Right lobe of liver (tissue), 6 donors: Measurements from ENCODE around the gene AJAP1. TPM values are rescaled to one million over a fixed set of nuclear protein-coding genes. Genes with fewer than 3 reads are reported as not detected.
A peak's percentile ranks its signal among the peaks of the same experiment; 100 is the strongest.

Experiments used
- ATAC-seq, 4 donors: fragments of 200-7000 bp; cut with Tn5 transposase; one replicate each; pipeline ENCODE4 v1.9.1; 2020; ENCODE audit warnings: mild to moderate bottlenecking in 4 of 4, moderate library complexity in 4 of 4
- DNase-seq, 3 donors: peaks; one replicate each; pipeline ENCODE4 v3.0.0-alpha.2; 2020
- H3K27ac ChIP-seq, 3 donors: fragments of 200-600 bp; one replicate each; pipeline ENCODE4 v1.8.0; 2022
- H3K27me3 ChIP-seq, 2 donors: fragments of 200-600 bp; one replicate each; pipeline ENCODE4 v1.8.0; 2022
- H3K36me3 ChIP-seq, 4 donors: fragments of 200-600 bp; sonication (generic) in 1 of 4; one replicate each; pipeline versions ENCODE4 v1.5.1 to v1.8.0; 2017 to 2022; ENCODE audit warnings: control low read depth in 1 of 4
- H3K4me1 ChIP-seq, 4 donors: fragments of 200-600 bp; sonication (generic) in 1 of 4; one replicate each; pipeline versions ENCODE4 v1.5.1 to v1.8.0; 2017 to 2022; ENCODE audit warnings: control low read depth in 1 of 4
- H3K4me3 ChIP-seq, 3 donors: fragments of 200-600 bp; one replicate each; pipeline ENCODE4 v1.8.0; 2022
- H3K9me3 ChIP-seq, 4 donors: fragments of 200-600 bp; sonication (generic) in 1 of 4; one replicate each; pipeline versions ENCODE4 v1.5.1 to v1.8.0; 2017 to 2022; ENCODE audit warnings: control low read depth in 1 of 4
- POLR2A ChIP-seq: fragments of 450-650 bp; IDR thresholded peaks from one replicate; pipeline ENCODE4 v1.6.1; 2017; ENCODE audit warnings: antibody characterized with exemption, mild to moderate bottlenecking
- WGBS: methylation state at CpG from one replicate; pipeline ENCODE4 v1.1.6; 2018; ENCODE audit warnings: low coverage, low lambda C conversion rate; ENCODE audit not compliant: insufficient coverage; ENCODE audit errors: missing lambda C conversion rate; 5-methylcytosine and 5-hydroxymethylcytosine counted together
- intact Hi-C, 2 donors: fragments of 100-400 bp; cut with DNase I; formaldehyde crosslinking; loops; one replicate each; pipeline versions ENCODE4 v1.11.2 to v1.14.1; 2022
- total RNA-seq, 6 experiments: library from RNA; depleted of rRNA in 2 of 6; stranded (reverse); fragments of >200 nt in 2 of 6; fragmentation: NEBNext Ultra II Directional in 3 of 6; extraction: Animal tissue kit (Norgen Biotek cat#: 25700) in 3 of 6; gene quantifications; one replicate each; pipeline versions ENCODE4 v1.1.0 to v1.2.4, GENCODE V29; 2016 to 2023
- TF ChIP-seq, protein P1 (sequence below), 4 donors: fragments of 200-600 bp in 3 of 4; fragments of 450-650 bp in 1 of 4; IDR thresholded peaks; one replicate each; pipeline versions ENCODE4 v1.5.1 to v1.8.0; 2016 to 2022; ENCODE audit warnings: antibody characterized with exemption in 4 of 4, mild to moderate bottlenecking in 2 of 4
- donor health status: DM: no; HTN: yes; CAD: no.
- donor health status: DM: no; HTN: no; CAD: no.
- donor health status: DM: no; HTN: no; CAD: no.
- donor health status: DM: no; HTN: yes; CAD: no.
- donor health status: DM: no; HTN: yes; CAD: no.

The AJAP1 gene
- total RNA-seq, 6 experiments from 2014 or later: 0.06 to 0.35 (median 0.13) TPM

DNA sequence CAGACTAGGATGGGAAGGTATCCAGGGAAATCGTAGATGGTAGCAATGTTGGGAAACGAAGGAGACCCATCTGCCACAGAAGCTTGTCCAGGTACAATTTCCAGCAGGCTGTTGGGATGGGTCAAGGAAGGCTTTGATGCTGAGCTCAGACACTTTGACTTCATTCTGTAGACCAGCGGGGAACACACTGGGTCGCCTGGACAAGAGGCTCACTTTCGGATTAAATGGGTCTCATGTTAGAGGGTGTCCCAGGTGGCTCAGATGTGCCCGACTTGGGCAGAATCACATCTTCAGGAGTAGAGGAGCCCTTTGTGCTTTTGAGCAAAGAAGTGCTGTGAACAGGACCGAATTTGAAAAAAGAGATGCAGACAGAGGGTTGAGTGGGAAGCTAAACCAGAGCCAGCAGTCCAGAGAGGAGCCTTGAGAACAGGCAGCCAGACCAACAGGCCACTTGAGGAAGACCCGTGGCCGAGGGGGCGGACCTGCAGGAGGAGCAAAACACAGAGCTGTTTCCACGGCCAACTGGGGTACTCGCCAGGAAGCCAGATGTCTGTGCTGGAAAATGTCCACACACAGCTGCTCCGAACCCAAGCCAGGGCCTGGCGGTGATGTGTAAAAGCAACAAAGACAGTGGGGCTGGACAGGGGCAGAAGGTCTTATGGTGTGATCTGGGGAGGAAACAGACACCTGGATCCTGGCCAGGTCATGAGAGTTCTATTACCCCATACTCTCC, 146.9 kb downstream of the AJAP1 start:
- H3K27me3 ChIP-seq: no peaks in the 10 kb centered on the region
- ATAC-seq: peak in 1 of 4 donors; percentile 24
- no peak overlapping the region for H3K27ac ChIP-seq
- H3K9me3 ChIP-seq: no peaks in the 10 kb centered on the region
- no peak overlapping the region for H3K4me3 ChIP-seq
- H3K4me1 ChIP-seq: no peaks in the 10 kb centered on the region
- no peaks in the 10 kb centered on the region for H3K36me3 ChIP-seq
- intact Hi-C loops: no loop called here
- DNase-seq: no peak
- TF ChIP-seq, protein P1, sequence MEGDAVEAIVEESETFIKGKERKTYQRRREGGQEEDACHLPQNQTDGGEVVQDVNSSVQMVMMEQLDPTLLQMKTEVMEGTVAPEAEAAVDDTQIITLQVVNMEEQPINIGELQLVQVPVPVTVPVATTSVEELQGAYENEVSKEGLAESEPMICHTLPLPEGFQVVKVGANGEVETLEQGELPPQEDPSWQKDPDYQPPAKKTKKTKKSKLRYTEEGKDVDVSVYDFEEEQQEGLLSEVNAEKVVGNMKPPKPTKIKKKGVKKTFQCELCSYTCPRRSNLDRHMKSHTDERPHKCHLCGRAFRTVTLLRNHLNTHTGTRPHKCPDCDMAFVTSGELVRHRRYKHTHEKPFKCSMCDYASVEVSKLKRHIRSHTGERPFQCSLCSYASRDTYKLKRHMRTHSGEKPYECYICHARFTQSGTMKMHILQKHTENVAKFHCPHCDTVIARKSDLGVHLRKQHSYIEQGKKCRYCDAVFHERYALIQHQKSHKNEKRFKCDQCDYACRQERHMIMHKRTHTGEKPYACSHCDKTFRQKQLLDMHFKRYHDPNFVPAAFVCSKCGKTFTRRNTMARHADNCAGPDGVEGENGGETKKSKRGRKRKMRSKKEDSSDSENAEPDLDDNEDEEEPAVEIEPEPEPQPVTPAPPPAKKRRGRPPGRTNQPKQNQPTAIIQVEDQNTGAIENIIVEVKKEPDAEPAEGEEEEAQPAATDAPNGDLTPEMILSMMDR (IDR thresholded peaks at IDR 0.05): no peak
- no peak for TF ChIP-seq POLR2A
- 46% methylated on average over 11 of the region's 14 CpGs for WGBS

DNA sequence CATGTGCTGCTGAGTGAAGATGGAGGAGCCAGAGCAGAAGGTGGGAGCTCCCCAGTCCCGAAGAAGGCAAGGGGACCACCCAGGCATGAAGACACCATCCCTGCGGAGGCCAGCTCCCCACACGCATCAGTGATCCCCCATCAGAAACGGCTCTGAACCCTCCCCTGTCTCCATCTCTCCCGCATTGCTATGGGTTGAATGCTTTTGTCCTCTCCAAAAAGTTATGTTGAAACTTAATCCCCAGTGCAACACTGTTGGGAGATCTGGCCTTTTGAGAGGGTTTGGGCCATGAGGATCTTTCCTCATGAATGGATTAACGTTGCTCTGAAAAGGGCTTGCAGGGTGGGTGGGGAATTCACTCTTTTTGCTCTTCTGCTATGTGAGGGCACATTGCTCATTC, 147.6 kb downstream of the AJAP1 start:
- DNase-seq (no peak), ATAC-seq (no peak)
- H3K4me3 ChIP-seq: no peak overlapping the region
- no peaks in the 10 kb centered on the region for H3K4me1 ChIP-seq
- no peaks in the 10 kb centered on the region for H3K36me3 ChIP-seq
- 45% methylated on average over 4 of the region's 6 CpGs for WGBS
- H3K9me3 ChIP-seq: no peaks in the 10 kb centered on the region
- H3K27me3 ChIP-seq: no peaks in the 10 kb centered on the region
- intact Hi-C loops: no loop called here
- TF ChIP-seq, protein P1 (IDR thresholded peaks at IDR 0.05): no peak
- no peak for TF ChIP-seq POLR2A
- H3K27ac ChIP-seq: no peak overlapping the region

DNA sequence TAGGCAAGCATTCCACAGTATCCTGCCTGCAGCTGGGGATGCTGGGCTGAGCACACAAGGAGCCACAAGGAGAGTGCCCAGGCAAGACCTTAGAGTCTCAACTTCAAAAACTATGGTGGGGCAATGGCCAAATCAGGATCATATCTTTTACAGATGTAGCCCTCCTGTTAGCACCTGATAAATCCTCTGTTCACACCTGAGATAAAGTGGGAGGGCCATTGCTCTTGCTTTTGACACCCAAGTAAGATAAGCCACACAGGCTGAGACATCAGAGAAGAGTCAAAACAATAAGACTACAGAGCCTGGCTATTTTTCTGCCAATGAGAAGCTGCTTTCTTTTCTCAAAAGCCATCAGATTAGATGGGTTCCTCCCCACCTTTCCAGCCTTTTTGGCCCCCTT, 148.9 kb downstream of the AJAP1 start:
- Histone ChIP-seq H3K4me3 (no peak overlapping the region), H3K9me3 (no peaks in the 10 kb centered on the region), H3K4me1 (no peaks in the 10 kb centered on the region), H3K36me3 (no peaks in the 10 kb centered on the region), H3K27ac (no peak overlapping the region), H3K27me3 (no peaks in the 10 kb centered on the region)
- no peak for TF ChIP-seq POLR2A
- TF ChIP-seq, protein P1 (IDR thresholded peaks at IDR 0.05): no peak
- ATAC-seq (no peak), DNase-seq (no peak)
- intact Hi-C loops: no loop called here

DNA sequence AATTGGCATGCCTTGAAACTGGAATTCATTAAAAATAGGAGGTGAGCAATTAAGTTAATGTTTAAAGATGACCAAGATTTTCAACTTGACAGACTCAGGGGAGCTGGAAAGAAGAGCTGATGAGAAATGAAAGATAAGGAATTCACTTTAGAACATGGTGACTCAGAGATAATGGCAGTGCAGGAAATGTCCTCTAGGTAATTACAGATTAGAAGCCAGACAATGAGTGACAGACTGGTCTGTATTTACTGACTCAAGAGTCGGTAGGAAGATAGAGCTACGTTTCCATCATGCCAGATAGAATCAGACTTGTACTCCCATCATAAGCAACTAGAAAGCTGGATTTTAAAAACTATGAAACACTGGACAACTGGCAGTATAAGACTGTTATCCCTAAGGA, 151.6 kb downstream of the AJAP1 start:
- H3K9me3 ChIP-seq: no peaks in the 10 kb centered on the region
- no peak overlapping the region for H3K27ac ChIP-seq
- ATAC-seq (no peak), DNase-seq (no peak)
- TF ChIP-seq POLR2A: no peak
- TF ChIP-seq, protein P1 (IDR thresholded peaks at IDR 0.05): no peak
- no peaks in the 10 kb centered on the region for H3K4me1 ChIP-seq
- H3K36me3 ChIP-seq: no peaks in the 10 kb centered on the region
- H3K4me3 ChIP-seq: no peak overlapping the region
- intact Hi-C loops: no loop called here
- H3K27me3 ChIP-seq: no peaks in the 10 kb centered on the region
- WGBS: 0% methylated on average over 2 of the region's 2 CpGs
